ENCODE data around the gene ZNF81.

Gene ZNF81

GRCh38 chrX:47850901-47851300 lies 14.2 kb downstream of the ZNF81 start:
- FAIRE-seq (no peak), DNase-seq (ENCODE audit: insufficient read length) (no peak)
- TF ChIP-seq POLR2AphosphoS5 (IDR thresholded peaks at IDR 0.05; ENCODE audit: low read depth, low read length), result no peak
- TF ChIP-seq TAF1 (IDR thresholded peaks at IDR 0.05; ENCODE audit: borderline replicate concordance, low read depth, low read length), result no peak
- no peak for TF ChIP-seq POLR2A (IDR thresholded peaks at IDR 0.05; ENCODE audit: low read depth, low read length)

- no peak for DNase-seq (ENCODE audit: insufficient read length)
- TF ChIP-seq POLR2A (IDR thresholded peaks at IDR 0.05; ENCODE audit: low read depth, low read length), result no peak
- no peak for TF ChIP-seq TAF1 (IDR thresholded peaks at IDR 0.05; ENCODE audit: borderline replicate concordance, low read depth, low read length)
- TF ChIP-seq POLR2AphosphoS5 (IDR thresholded peaks at IDR 0.05; ENCODE audit: low read depth, low read length), result no peak
- no peak for FAIRE-seq
These were observed 17.8 kb downstream of the ZNF81 start for GRCh38 chrX:47854474-47854873.

DNA sequence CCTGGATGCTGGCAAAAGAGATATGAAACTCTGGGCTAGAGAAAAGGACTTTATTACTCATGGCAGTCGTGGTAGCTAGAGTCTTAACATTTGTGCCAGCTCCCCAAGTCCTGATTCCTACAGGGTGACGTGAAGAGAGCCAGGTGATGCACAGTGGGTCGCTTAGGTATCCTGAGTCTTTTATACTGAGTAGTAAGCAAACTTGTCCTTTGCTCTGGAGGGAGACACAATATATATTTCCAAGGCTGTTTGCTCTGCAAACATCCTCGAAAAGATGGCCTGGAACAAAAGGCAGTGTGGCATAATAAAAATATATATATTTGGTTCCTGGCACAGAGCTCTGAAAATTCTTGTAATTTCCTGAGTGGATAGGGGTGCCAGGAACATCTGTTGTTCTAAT lies 23.0 kb downstream of the ZNF81 start:
- FAIRE-seq, result no peak
- no peak for TF ChIP-seq POLR2AphosphoS5 (IDR thresholded peaks at IDR 0.05; ENCODE audit: low read depth, low read length)
- TF ChIP-seq POLR2A (IDR thresholded peaks at IDR 0.05; ENCODE audit: low read depth, low read length), result no peak
- no peak for DNase-seq (ENCODE audit: insufficient read length)

DNA sequence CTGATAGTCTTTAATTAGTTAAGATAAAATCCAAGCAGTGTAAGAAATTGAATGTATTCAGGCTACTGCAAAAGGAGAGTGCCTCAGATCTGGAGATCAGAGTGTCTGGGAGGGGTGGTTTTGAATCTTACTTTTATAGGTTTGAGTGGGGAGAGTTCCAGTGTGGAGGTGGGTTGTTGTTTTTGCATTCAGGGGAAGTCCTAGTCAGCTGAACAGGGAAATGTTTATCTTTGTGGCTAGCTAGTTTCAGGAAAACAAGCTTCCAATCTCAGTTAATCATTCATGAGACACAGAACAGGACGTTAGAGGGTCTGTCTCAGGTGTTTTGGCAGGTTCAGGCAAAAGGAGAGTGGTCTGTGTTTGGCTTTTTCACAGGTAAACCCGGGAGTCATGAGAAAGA lies 26.0 kb downstream of the ZNF81 start:
- no peak for DNase-seq (ENCODE audit: insufficient read length)
- TF ChIP-seq POLR2A (IDR thresholded peaks at IDR 0.05; ENCODE audit: low read depth, low read length), result no peak
- no peak for TF ChIP-seq TAF1 (IDR thresholded peaks at IDR 0.05; ENCODE audit: borderline replicate concordance, low read depth, low read length)
- TF ChIP-seq POLR2AphosphoS5 (IDR thresholded peaks at IDR 0.05; ENCODE audit: low read depth, low read length), result no peak
- FAIRE-seq, result no peak

- DNase-seq (ENCODE audit: insufficient read length) (no peak), FAIRE-seq (peak; percentile 9)
- no peak for TF ChIP-seq TAF1 (IDR thresholded peaks at IDR 0.05; ENCODE audit: borderline replicate concordance, low read depth, low read length)
- no peak for TF ChIP-seq POLR2AphosphoS5 (IDR thresholded peaks at IDR 0.05; ENCODE audit: low read depth, low read length)
- TF ChIP-seq POLR2A (IDR thresholded peaks at IDR 0.05; ENCODE audit: low read depth, low read length), result no peak
These were observed 26.5 kb downstream of the ZNF81 start for GRCh38 chrX:47863187-47863586.

GRCh38 chrX:47864300-47864699 lies 27.6 kb downstream of the ZNF81 start:
- TF ChIP-seq POLR2AphosphoS5 (IDR thresholded peaks at IDR 0.05; ENCODE audit: low read depth, low read length) (no peak), POLR2A (IDR thresholded peaks at IDR 0.05; ENCODE audit: low read depth, low read length) (no peak), TAF1 (IDR thresholded peaks at IDR 0.05; ENCODE audit: borderline replicate concordance, low read depth, low read length) (no peak)
- DNase-seq (ENCODE audit: insufficient read length) (no peak), FAIRE-seq (no peak)

DNA sequence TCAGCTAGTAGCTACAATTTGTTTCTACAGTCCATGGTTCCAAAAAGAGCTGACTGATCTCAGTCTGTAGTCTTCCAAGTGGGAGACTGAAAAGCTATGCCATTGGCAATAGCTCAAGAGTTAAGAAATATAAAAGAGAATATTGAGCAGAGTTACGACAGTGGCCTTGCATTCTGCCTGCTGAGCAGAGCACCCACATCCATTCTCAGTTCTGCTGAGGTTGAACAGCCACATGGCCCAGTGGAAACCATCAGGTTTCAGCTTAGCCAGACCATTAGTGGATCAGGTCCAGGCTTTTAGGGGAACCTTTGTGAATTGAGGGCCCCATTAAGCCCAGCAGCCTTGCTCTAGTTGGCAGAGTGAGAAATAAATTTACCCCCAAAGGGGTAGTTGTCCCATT lies 28.1 kb downstream of the ZNF81 start:
- DNase-seq (ENCODE audit: insufficient read length) (no peak), FAIRE-seq (no peak)
- TF ChIP-seq POLR2A (IDR thresholded peaks at IDR 0.05; ENCODE audit: low read depth, low read length) (no peak), POLR2AphosphoS5 (IDR thresholded peaks at IDR 0.05; ENCODE audit: low read depth, low read length) (no peak), TAF1 (IDR thresholded peaks at IDR 0.05; ENCODE audit: borderline replicate concordance, low read depth, low read length) (no peak)

DNA sequence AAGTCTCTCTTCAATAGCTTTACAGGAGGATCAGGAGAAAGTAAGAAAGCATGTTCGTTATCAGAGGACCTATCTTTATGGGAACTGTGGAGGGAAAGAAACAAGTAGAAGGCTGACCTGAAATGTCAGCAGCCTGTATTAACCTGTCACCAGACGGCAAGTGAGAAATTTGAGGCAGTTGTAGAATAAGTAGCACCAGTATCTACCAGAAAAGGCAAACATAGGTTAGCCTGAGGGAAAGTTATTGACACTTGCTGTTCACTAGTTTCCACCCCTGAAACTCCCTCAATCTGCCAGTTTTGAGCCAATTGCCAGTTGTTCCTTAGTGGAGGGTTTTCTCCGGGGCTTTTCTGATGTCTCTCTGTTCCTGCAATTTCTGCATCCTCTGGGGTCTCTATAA lies 36.4 kb downstream of the ZNF81 start:
- DNase-seq (ENCODE audit: insufficient read length) (no peak), FAIRE-seq (no peak)
- TF ChIP-seq POLR2AphosphoS5 (IDR thresholded peaks at IDR 0.05; ENCODE audit: low read depth, low read length) (no peak), TAF1 (IDR thresholded peaks at IDR 0.05; ENCODE audit: borderline replicate concordance, low read depth, low read length) (no peak)

DNA sequence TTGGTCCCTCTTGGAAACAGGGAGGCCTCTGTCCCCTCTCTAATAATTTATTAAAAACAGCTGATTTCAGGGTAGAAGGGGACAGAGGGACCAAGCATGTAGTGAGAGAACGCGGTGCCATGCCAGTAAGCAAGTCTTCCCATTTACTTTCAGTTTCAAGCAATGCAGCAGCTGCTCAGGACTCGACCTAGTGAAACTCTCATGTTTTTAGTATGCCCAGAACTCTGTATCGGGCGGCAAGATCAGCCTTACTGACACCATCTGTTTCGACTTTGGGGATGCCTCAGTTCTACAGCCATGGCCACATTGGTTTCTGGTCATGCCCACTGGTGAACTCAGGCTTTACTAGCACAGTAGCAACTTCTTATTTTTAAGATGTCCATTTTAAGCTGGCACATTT lies 40.6 kb downstream of the ZNF81 start:
- no peak for TF ChIP-seq TAF1 (IDR thresholded peaks at IDR 0.05; ENCODE audit: borderline replicate concordance, low read depth, low read length)
- no peak for TF ChIP-seq POLR2A (IDR thresholded peaks at IDR 0.05; ENCODE audit: low read depth, low read length)
- no peak for TF ChIP-seq POLR2AphosphoS5 (IDR thresholded peaks at IDR 0.05; ENCODE audit: low read depth, low read length)
- FAIRE-seq (no peak), DNase-seq (ENCODE audit: insufficient read length) (no peak)

DNA sequence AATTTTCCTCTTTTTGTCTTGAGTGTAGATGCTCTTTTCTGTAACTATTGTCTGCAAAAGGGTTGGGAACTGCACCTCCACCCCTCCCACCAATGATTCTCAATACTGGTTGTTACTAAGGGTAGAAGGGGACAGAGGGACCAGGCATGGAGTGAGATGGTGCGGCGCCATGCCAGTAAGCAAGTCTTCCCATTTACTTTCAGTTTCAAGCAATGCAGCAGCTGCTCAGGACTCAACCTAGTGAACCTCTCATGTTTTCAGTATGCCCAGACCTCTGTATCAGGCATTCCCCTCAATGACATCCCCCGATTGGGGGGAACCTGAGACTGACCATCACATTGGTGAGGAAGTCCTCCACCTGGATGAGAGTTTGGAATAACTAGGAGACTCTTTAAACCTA lies 41.5 kb downstream of the ZNF81 start:
- TF ChIP-seq POLR2AphosphoS5 (IDR thresholded peaks at IDR 0.05; ENCODE audit: low read depth, low read length) (no peak), TAF1 (IDR thresholded peaks at IDR 0.05; ENCODE audit: borderline replicate concordance, low read depth, low read length) (no peak), POLR2A (IDR thresholded peaks at IDR 0.05; ENCODE audit: low read depth, low read length) (no peak)
- no peak for DNase-seq (ENCODE audit: insufficient read length)
- no peak for FAIRE-seq

DNA sequence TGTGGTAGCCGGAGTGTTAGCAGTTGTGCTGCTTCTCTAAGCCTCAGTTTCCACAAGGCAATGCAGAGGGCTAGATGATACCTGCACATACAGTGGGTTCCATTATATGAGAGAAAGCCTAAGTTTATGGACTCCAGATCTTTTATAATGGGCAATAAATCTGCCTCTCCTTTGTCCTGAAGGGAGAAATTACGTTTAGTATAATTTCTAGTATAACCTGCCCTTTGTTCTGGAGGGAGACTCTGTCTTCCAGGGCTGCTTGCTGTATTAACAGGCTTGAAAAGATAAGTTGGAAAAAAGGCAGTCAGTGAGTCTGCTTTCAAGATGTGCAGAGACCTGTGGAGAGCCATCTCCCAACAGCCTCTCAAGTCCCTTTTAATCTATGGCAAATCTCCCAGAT lies 42.8 kb downstream of the ZNF81 start:
- DNase-seq (ENCODE audit: insufficient read length), result no peak
- TF ChIP-seq POLR2A (IDR thresholded peaks at IDR 0.05; ENCODE audit: low read depth, low read length), result no peak
- TF ChIP-seq TAF1 (IDR thresholded peaks at IDR 0.05; ENCODE audit: borderline replicate concordance, low read depth, low read length), result no peak
- TF ChIP-seq POLR2AphosphoS5 (IDR thresholded peaks at IDR 0.05; ENCODE audit: low read depth, low read length), result no peak
- FAIRE-seq, result no peak

- no peak for FAIRE-seq
- no peak for DNase-seq (ENCODE audit: insufficient read length)
- TF ChIP-seq TAF1 (IDR thresholded peaks at IDR 0.05; ENCODE audit: borderline replicate concordance, low read depth, low read length) (no peak), POLR2A (IDR thresholded peaks at IDR 0.05; ENCODE audit: low read depth, low read length) (no peak), POLR2AphosphoS5 (IDR thresholded peaks at IDR 0.05; ENCODE audit: low read depth, low read length) (no peak)
These were observed 44.2 kb downstream of the ZNF81 start for GRCh38 chrX:47880927-47881326.

- DNase-seq (ENCODE audit: insufficient read length), result no peak
- TF ChIP-seq TAF1 (IDR thresholded peaks at IDR 0.05; ENCODE audit: borderline replicate concordance, low read depth, low read length) (no peak), POLR2A (IDR thresholded peaks at IDR 0.05; ENCODE audit: low read depth, low read length) (no peak), POLR2AphosphoS5 (IDR thresholded peaks at IDR 0.05; ENCODE audit: low read depth, low read length) (no peak)
- FAIRE-seq, result no peak
These were observed 48.8 kb downstream of the ZNF81 start for GRCh38 chrX:47885501-47885900.
